ENCODE data around the gene HMGCL.
A peak's percentile ranks its signal among the peaks of the same experiment; 100 is the strongest.

DNA sequence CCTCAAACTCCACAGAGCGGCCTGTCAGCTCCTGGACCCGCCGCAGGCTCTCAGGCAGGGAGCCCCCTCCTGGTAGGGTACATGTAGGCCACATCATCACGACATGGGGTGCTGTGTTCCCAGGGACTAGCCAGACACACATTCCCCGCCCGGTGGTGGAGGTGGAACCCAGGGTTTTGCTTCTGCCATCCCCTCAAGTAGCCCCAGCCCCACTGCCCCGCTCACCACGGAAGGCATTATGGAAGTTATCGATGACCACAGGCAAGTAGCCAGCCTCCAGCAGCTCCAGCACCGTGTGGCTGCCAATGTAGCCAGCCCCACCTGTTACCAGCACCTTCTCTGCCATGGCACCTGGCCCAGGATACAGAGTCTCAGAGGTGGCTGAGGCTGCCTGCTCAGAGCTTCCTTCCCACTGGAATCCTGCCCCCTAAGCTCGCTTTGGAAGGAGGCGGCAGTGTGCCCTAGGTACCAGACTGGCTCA, 26.5 kb downstream of the HMGCL start:
- TF ChIP-seq, protein P1, sequence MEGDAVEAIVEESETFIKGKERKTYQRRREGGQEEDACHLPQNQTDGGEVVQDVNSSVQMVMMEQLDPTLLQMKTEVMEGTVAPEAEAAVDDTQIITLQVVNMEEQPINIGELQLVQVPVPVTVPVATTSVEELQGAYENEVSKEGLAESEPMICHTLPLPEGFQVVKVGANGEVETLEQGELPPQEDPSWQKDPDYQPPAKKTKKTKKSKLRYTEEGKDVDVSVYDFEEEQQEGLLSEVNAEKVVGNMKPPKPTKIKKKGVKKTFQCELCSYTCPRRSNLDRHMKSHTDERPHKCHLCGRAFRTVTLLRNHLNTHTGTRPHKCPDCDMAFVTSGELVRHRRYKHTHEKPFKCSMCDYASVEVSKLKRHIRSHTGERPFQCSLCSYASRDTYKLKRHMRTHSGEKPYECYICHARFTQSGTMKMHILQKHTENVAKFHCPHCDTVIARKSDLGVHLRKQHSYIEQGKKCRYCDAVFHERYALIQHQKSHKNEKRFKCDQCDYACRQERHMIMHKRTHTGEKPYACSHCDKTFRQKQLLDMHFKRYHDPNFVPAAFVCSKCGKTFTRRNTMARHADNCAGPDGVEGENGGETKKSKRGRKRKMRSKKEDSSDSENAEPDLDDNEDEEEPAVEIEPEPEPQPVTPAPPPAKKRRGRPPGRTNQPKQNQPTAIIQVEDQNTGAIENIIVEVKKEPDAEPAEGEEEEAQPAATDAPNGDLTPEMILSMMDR (IDR thresholded peaks at IDR 0.05) = peak; percentile 68
- TF ChIP-seq POLR2AphosphoS5 (IDR thresholded peaks at IDR 0.05; ENCODE audit: low read depth, low read length) = no peak
- TF ChIP-seq, protein P2, sequence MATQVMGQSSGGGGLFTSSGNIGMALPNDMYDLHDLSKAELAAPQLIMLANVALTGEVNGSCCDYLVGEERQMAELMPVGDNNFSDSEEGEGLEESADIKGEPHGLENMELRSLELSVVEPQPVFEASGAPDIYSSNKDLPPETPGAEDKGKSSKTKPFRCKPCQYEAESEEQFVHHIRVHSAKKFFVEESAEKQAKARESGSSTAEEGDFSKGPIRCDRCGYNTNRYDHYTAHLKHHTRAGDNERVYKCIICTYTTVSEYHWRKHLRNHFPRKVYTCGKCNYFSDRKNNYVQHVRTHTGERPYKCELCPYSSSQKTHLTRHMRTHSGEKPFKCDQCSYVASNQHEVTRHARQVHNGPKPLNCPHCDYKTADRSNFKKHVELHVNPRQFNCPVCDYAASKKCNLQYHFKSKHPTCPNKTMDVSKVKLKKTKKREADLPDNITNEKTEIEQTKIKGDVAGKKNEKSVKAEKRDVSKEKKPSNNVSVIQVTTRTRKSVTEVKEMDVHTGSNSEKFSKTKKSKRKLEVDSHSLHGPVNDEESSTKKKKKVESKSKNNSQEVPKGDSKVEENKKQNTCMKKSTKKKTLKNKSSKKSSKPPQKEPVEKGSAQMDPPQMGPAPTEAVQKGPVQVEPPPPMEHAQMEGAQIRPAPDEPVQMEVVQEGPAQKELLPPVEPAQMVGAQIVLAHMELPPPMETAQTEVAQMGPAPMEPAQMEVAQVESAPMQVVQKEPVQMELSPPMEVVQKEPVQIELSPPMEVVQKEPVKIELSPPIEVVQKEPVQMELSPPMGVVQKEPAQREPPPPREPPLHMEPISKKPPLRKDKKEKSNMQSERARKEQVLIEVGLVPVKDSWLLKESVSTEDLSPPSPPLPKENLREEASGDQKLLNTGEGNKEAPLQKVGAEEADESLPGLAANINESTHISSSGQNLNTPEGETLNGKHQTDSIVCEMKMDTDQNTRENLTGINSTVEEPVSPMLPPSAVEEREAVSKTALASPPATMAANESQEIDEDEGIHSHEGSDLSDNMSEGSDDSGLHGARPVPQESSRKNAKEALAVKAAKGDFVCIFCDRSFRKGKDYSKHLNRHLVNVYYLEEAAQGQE (IDR thresholded peaks at IDR 0.05; ENCODE audit: insufficient read depth in 1 of 2, low read depth in 2 of 2, low read length in 1 of 2) = no peak
